ENCODE results near the gene RPS23.
A peak's percentile ranks its signal among the peaks of the same experiment; 100 is the strongest.

The RPS23 gene

GRCh38 chr5:82301190-82301589 is 23.0 kb upstream of the RPS23 start:
- Mint-ChIP-seq H3K27me3 (no peaks in the 10 kb centered on the region), H3K27ac (no peak overlapping the region)

GRCh38 chr5:82298668-82299067 is 20.5 kb upstream of the RPS23 start:
- H3K4me3 Mint-ChIP-seq = no peak overlapping the region
- H3K4me1 Mint-ChIP-seq (ENCODE audit: low read depth) = peaks cover 11% of the 10 kb centered on the region
- intact Hi-C loops (cut with micrococcal nuclease) = no loop called here
- H3K36me3 Mint-ChIP-seq (ENCODE audit: low read depth) = no peaks in the 10 kb centered on the region
- no peaks in the 10 kb centered on the region for H3K27me3 Mint-ChIP-seq
- H3K9me3 Mint-ChIP-seq = no peaks in the 10 kb centered on the region
- no peak overlapping the region for H3K27ac Mint-ChIP-seq

More at GRCh38 chr5:82301190-82301589, 23.0 kb upstream of the RPS23 start:
- Mint-ChIP-seq H3K36me3 (ENCODE audit: low read depth) (no peaks in the 10 kb centered on the region), H3K9me3 (no peaks in the 10 kb centered on the region), H3K4me1 (ENCODE audit: low read depth) (peaks cover 11% of the 10 kb centered on the region), H3K4me3 (no peak overlapping the region)
- intact Hi-C loops (cut with micrococcal nuclease) = no loop called here

- H3K27me3 Mint-ChIP-seq = no peaks in the 10 kb centered on the region
- H3K4me1 Mint-ChIP-seq (ENCODE audit: low read depth) = peaks cover 11% of the 10 kb centered on the region
- no peak overlapping the region for H3K4me3 Mint-ChIP-seq
- H3K36me3 Mint-ChIP-seq (ENCODE audit: low read depth) = no peaks in the 10 kb centered on the region
- intact Hi-C loops (cut with micrococcal nuclease) = no loop called here
- no peaks in the 10 kb centered on the region for H3K9me3 Mint-ChIP-seq
- H3K27ac Mint-ChIP-seq = no peak overlapping the region
Measured at GRCh38 chr5:82297711-82298110, 19.6 kb upstream of the RPS23 start.

GRCh38 chr5:82296929-82297328 is 18.8 kb upstream of the RPS23 start:
- no peaks in the 10 kb centered on the region for H3K36me3 Mint-ChIP-seq (ENCODE audit: low read depth)
- no peaks in the 10 kb centered on the region for H3K27me3 Mint-ChIP-seq
- H3K9me3 Mint-ChIP-seq = no peaks in the 10 kb centered on the region
- intact Hi-C loops (cut with micrococcal nuclease) = no loop called here
- peaks cover 11% of the 10 kb centered on the region for H3K4me1 Mint-ChIP-seq (ENCODE audit: low read depth)
- no peak overlapping the region for H3K27ac Mint-ChIP-seq
- no peak overlapping the region for H3K4me3 Mint-ChIP-seq

- intact Hi-C loops (cut with micrococcal nuclease) = no loop called here
- no peak overlapping the region for H3K27ac Mint-ChIP-seq
- H3K4me1 Mint-ChIP-seq (ENCODE audit: low read depth) = peaks cover 11% of the 10 kb centered on the region
- no peak overlapping the region for H3K4me3 Mint-ChIP-seq
- H3K36me3 Mint-ChIP-seq (ENCODE audit: low read depth) = no peaks in the 10 kb centered on the region
- H3K9me3 Mint-ChIP-seq = no peaks in the 10 kb centered on the region
- H3K27me3 Mint-ChIP-seq = no peaks in the 10 kb centered on the region
Measured at GRCh38 chr5:82295959-82296531, 17.9 kb upstream of the RPS23 start.

GRCh38 chr5:82295144-82295543 is 17.0 kb upstream of the RPS23 start:
- Mint-ChIP-seq H3K9me3 (no peaks in the 10 kb centered on the region), H3K27me3 (no peaks in the 10 kb centered on the region), H3K27ac (no peak overlapping the region), H3K4me1 (ENCODE audit: low read depth) (peaks cover 11% of the 10 kb centered on the region), H3K4me3 (no peak overlapping the region), H3K36me3 (ENCODE audit: low read depth) (no peaks in the 10 kb centered on the region)
- intact Hi-C loops (cut with micrococcal nuclease) = no loop called here

- no peak overlapping the region for H3K27ac Mint-ChIP-seq
- intact Hi-C loops (cut with micrococcal nuclease) = no loop called here
- H3K4me3 Mint-ChIP-seq = no peak overlapping the region
- H3K4me1 Mint-ChIP-seq (ENCODE audit: low read depth) = no peaks in the 10 kb centered on the region
- no peaks in the 10 kb centered on the region for H3K36me3 Mint-ChIP-seq (ENCODE audit: low read depth)
- no peaks in the 10 kb centered on the region for H3K27me3 Mint-ChIP-seq
- H3K9me3 Mint-ChIP-seq = no peaks in the 10 kb centered on the region
Measured at GRCh38 chr5:82291420-82291819, 13.3 kb upstream of the RPS23 start.

- Mint-ChIP-seq H3K9me3 (no peaks in the 10 kb centered on the region), H3K4me1 (ENCODE audit: low read depth) (no peaks in the 10 kb centered on the region), H3K27me3 (no peaks in the 10 kb centered on the region), H3K27ac (no peak overlapping the region), H3K4me3 (no peak overlapping the region), H3K36me3 (ENCODE audit: low read depth) (no peaks in the 10 kb centered on the region)
- intact Hi-C loops (cut with micrococcal nuclease) = no loop called here
Measured at GRCh38 chr5:82290908-82291307, 12.8 kb upstream of the RPS23 start.

- H3K4me1 Mint-ChIP-seq (ENCODE audit: low read depth) = no peaks in the 10 kb centered on the region
- no peaks in the 10 kb centered on the region for H3K27me3 Mint-ChIP-seq
- H3K27ac Mint-ChIP-seq = no peak overlapping the region
- H3K36me3 Mint-ChIP-seq (ENCODE audit: low read depth) = no peaks in the 10 kb centered on the region
- intact Hi-C loops (cut with micrococcal nuclease) = no loop called here
- no peak overlapping the region for H3K4me3 Mint-ChIP-seq
- H3K9me3 Mint-ChIP-seq = no peaks in the 10 kb centered on the region
Measured at GRCh38 chr5:82290005-82290404, 11.9 kb upstream of the RPS23 start.

- no peaks in the 10 kb centered on the region for H3K9me3 Mint-ChIP-seq
- H3K27ac Mint-ChIP-seq = no peak overlapping the region
- no peaks in the 10 kb centered on the region for H3K27me3 Mint-ChIP-seq
- intact Hi-C loops (cut with micrococcal nuclease) = no loop called here
- H3K4me1 Mint-ChIP-seq (ENCODE audit: low read depth) = no peaks in the 10 kb centered on the region
- H3K4me3 Mint-ChIP-seq = no peak overlapping the region
- H3K36me3 Mint-ChIP-seq (ENCODE audit: low read depth) = no peaks in the 10 kb centered on the region
Measured at GRCh38 chr5:82287625-82288024, 9.5 kb upstream of the RPS23 start.

- Mint-ChIP-seq H3K4me3 (no peak overlapping the region), H3K9me3 (no peaks in the 10 kb centered on the region), H3K36me3 (ENCODE audit: low read depth) (no peaks in the 10 kb centered on the region), H3K4me1 (ENCODE audit: low read depth) (peaks cover 4% of the 10 kb centered on the region), H3K27ac (no peak overlapping the region), H3K27me3 (no peaks in the 10 kb centered on the region)
- intact Hi-C loops (cut with micrococcal nuclease) = no loop called here
Measured at GRCh38 chr5:82285206-82285605, 7.1 kb upstream of the RPS23 start.

GRCh38 chr5:82283893-82284292 is 5.7 kb upstream of the RPS23 start:
- intact Hi-C loops (cut with micrococcal nuclease) = no loop called here
- Mint-ChIP-seq H3K4me1 (ENCODE audit: low read depth) (peaks cover 11% of the 10 kb centered on the region), H3K36me3 (ENCODE audit: low read depth) (no peaks in the 10 kb centered on the region), H3K9me3 (no peaks in the 10 kb centered on the region), H3K27ac (no peak overlapping the region), H3K4me3 (no peak overlapping the region), H3K27me3 (no peaks in the 10 kb centered on the region)

- intact Hi-C loops (cut with micrococcal nuclease) = loop anchor here (2.0 to 10.0 kb wide), 4 partner anchors 307 to 1196 kb away; partner anchors contain the start of genes ATG10, SSBP2, VCAN and ZCCHC9
- H3K27ac Mint-ChIP-seq = peak overlapping the region; percentile 99
- peaks cover 47% of the 10 kb centered on the region for H3K36me3 Mint-ChIP-seq (ENCODE audit: low read depth)
- peak overlapping the region; percentile 90 for H3K4me3 Mint-ChIP-seq
- H3K4me1 Mint-ChIP-seq (ENCODE audit: low read depth) = peaks cover 26% of the 10 kb centered on the region
- no peaks in the 10 kb centered on the region for H3K27me3 Mint-ChIP-seq
- H3K9me3 Mint-ChIP-seq = no peaks in the 10 kb centered on the region
Measured at GRCh38 chr5:82278711-82279370, 687 bp upstream of the RPS23 start.

- intact Hi-C loops (cut with micrococcal nuclease) = loop anchor here (5.0 to 10.0 kb wide), 3 partner anchors 305 to 1197 kb away; partner anchors contain the start of genes ATG10, VCAN and ZCCHC9
- peaks cover 59% of the 10 kb centered on the region for H3K36me3 Mint-ChIP-seq (ENCODE audit: low read depth)
Measured at GRCh38 chr5:82277613-82277986, 554 bp downstream of the RPS23 start.

More at GRCh38 chr5:82277613-82277986, 554 bp downstream of the RPS23 start:
- peak overlapping the region; percentile 90 for H3K4me3 Mint-ChIP-seq
- H3K27ac Mint-ChIP-seq = peak overlapping the region; percentile 99
- H3K4me1 Mint-ChIP-seq (ENCODE audit: low read depth) = peaks cover 29% of the 10 kb centered on the region
- H3K9me3 Mint-ChIP-seq = no peaks in the 10 kb centered on the region
- H3K27me3 Mint-ChIP-seq = no peaks in the 10 kb centered on the region
